Measurements from ENCODE around the gene PTTG2. TPM values are rescaled to one million over a fixed set of nuclear protein-coding genes. Genes with fewer than 3 reads are reported as not detected.

PTTG2 gene
- total and polyA plus RNA-seq, 2 of the 13 experiments (the other 11 are each of a cell fraction or from before 2014, with no cell fraction given): not detected

DNA sequence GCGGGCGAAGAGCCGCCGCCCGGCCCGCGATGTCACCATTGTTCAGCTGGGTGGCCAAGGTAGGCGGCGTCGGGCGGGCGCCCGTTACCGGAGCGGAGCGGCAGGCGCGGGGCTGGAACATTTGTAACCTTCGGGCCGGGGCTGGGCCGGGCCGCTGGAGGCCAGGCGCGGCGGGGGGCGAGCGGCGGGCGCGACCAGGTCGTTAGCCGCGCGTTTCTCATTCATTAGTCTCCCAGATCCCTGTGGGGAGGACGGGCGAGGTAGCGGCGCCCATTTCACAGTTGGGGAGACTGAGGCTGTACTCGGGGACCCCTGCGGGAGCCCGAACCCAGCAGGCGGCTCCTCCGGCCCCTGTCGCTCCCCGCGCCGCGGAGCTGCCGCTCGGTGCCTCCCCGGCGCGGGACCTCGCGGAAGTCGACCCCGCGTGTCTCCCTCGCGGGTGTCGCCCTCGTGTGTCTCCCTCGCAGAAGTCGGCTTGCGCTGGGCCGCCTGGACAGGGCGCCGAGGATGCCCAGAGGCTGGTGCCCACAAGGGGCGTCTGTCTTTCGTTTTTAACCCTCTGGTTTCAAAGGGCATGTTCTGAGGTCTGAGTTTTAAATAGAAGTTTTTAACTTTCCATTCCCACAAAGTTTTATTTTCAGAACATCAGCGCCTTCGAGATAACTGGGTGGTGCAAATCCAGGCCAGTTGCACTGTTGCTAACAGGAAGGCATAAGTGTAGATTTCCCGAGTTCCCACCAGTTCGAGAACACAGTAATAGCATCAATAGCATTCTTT lies 17.5 kb downstream of the PTTG2 start (continued):
- TF ChIP-seq ZSCAN25 (CRISPR knock-in tag; IDR thresholded peaks at IDR 0.05): peak; percentile 34; the same call in 1 of the 2 replicates
- TF ChIP-seq THYN1 (CRISPR knock-in tag; IDR thresholded peaks at IDR 0.05; ENCODE audit: borderline replicate concordance, low read depth): no peak
- TF ChIP-seq ZNF879 (CRISPR knock-in tag; IDR thresholded peaks at IDR 0.05): peak; percentile 60; the same call in 1 of the 2 replicates
- TF ChIP-seq, protein P1, sequence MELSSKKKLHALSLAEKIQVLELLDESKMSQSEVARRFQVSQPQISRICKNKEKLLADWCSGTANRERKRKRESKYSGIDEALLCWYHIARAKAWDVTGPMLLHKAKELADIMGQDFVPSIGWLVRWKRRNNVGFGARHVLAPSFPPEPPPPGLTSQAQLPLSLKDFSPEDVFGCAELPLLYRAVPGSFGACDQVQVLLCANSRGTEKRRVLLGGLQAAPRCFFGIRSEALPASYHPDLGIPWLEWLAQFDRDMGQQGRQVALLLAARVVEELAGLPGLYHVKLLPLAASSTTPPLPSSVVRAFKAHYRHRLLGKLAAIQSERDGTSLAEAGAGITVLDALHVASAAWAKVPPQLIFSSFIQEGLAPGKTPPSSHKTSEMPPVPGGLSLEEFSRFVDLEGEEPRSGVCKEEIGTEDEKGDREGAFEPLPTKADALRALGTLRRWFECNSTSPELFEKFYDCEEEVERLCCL (CRISPR knock-in tag; IDR thresholded peaks at IDR 0.05; ENCODE audit: borderline replicate concordance): no peak
- TF ChIP-seq MEIS2 (CRISPR knock-in tag; IDR thresholded peaks at IDR 0.05): peak; percentile 55; the same call in 1 of the 2 replicates
- 0 out of 2 replicates have a peak, but pooled peaks have one; percentile 26 for TF ChIP-seq ERF (CRISPR knock-in tag; IDR thresholded peaks at IDR 0.05)
- peak; percentile 50 for TF ChIP-seq AGO2 (optimal IDR thresholded peaks at IDR 0.05; ENCODE audit: low read depth, low read length)
- TF ChIP-seq, protein P2, sequence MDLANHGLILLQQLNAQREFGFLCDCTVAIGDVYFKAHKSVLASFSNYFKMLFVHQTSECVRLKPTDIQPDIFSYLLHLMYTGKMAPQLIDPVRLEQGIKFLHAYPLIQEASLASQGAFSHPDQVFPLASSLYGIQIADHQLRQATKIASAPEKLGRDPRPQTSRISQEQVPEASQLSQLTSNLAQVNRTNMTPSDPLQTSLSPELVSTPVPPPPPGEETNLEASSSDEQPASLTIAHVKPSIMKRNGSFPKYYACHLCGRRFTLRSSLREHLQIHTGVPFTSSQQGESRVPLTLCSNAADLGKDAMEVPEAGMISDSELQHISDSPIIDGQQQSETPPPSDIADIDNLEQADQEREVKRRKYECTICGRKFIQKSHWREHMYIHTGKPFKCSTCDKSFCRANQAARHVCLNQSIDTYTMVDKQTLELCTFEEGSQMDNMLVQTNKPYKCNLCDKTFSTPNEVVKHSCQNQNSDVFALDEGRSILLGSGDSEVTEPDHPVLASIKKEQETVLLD (CRISPR knock-in tag; IDR thresholded peaks at IDR 0.05; ENCODE audit: low read depth): 0 out of 2 replicates have a peak, but pooled peaks have one; percentile 15
- TF ChIP-seq, protein P3, sequence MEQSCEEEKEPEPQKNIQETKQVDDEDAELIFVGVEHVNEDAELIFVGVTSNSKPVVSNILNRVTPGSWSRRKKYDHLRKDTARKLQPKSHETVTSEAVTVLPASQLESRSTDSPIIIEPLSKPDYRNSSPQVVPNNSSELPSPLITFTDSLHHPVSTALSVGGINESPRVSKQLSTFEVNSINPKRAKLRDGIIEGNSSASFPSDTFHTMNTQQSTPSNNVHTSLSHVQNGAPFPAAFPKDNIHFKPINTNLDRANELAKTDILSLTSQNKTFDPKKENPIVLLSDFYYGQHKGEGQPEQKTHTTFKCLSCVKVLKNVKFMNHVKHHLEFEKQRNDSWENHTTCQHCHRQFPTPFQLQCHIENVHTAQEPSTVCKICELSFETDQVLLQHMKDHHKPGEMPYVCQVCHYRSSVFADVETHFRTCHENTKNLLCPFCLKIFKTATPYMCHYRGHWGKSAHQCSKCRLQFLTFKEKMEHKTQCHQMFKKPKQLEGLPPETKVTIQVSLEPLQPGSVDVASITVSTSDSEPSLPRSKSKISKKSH (CRISPR knock-in tag; IDR thresholded peaks at IDR 0.05; ENCODE audit: borderline replicate concordance): no peak
- peak; percentile 86; the same call in 1 of the 2 replicates for TF ChIP-seq FLYWCH1 (CRISPR knock-in tag; IDR thresholded peaks at IDR 0.05)
- no peak for TF ChIP-seq AHR (CRISPR knock-in tag; IDR thresholded peaks at IDR 0.05)
- TF ChIP-seq XBP1 (CRISPR knock-in tag; IDR thresholded peaks at IDR 0.05): no peak
- no peak for TF ChIP-seq FOXA1 (IDR thresholded peaks at IDR 0.05)
- no peak for TF ChIP-seq FOXA1 (CRISPR knock-in tag; IDR thresholded peaks at IDR 0.05)
- no peak for TF ChIP-seq ZBTB21 (CRISPR knock-in tag; IDR thresholded peaks at IDR 0.05)
- TF ChIP-seq ZNF749 (CRISPR knock-in tag; IDR thresholded peaks at IDR 0.05; ENCODE audit: borderline replicate concordance): peak; percentile 60; the same call in 1 of the 2 replicates
- no peak for TF ChIP-seq FOXJ3 (CRISPR knock-in tag; IDR thresholded peaks at IDR 0.05; ENCODE audit: borderline replicate concordance)
- TF ChIP-seq, protein P4, sequence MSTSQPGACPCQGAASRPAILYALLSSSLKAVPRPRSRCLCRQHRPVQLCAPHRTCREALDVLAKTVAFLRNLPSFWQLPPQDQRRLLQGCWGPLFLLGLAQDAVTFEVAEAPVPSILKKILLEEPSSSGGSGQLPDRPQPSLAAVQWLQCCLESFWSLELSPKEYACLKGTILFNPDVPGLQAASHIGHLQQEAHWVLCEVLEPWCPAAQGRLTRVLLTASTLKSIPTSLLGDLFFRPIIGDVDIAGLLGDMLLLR (CRISPR knock-in tag; IDR thresholded peaks at IDR 0.05): 0 out of 2 replicates have a peak, but pooled peaks have one; percentile 20
- TF ChIP-seq ZFP1 (CRISPR knock-in tag; IDR thresholded peaks at IDR 0.05): no peak
- TF ChIP-seq, protein P5, sequence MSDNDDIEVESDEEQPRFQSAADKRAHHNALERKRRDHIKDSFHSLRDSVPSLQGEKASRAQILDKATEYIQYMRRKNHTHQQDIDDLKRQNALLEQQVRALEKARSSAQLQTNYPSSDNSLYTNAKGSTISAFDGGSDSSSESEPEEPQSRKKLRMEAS (IDR thresholded peaks at IDR 0.05): peak; percentile 81
- peak; percentile 72; the same call in 1 of the 2 replicates for TF ChIP-seq KDM2A (CRISPR knock-in tag; IDR thresholded peaks at IDR 0.05; ENCODE audit: borderline replicate concordance, low read depth)
- 0 out of 2 replicates have a peak, but pooled peaks have one; percentile 29 for TF ChIP-seq ZNF33B (CRISPR knock-in tag; IDR thresholded peaks at IDR 0.05)
- 0 out of 2 replicates have a peak, but pooled peaks have one; percentile 33 for TF ChIP-seq ZNF766 (CRISPR knock-in tag; IDR thresholded peaks at IDR 0.05; ENCODE audit: borderline replicate concordance)
- 0 out of 2 replicates have a peak, but pooled peaks have one; percentile 23 for TF ChIP-seq IRF2 (CRISPR knock-in tag; IDR thresholded peaks at IDR 0.05)
- peak; percentile 62; the same call in 1 of the 2 replicates for TF ChIP-seq ZMYM3 (CRISPR knock-in tag; IDR thresholded peaks at IDR 0.05)

All from HepG2 (cell line).